IMR-90 (cell line): ENCODE measurements around the gene KLC1. TPM values are rescaled to one million over a fixed set of nuclear protein-coding genes. Genes with fewer than 3 reads are reported as not detected.

ENCODE experiments used
- ATAC-seq: fragments of 200-7000 bp; cut with Tn5 transposase; 2 replicates; pipeline ENCODE4 v1.9.1; 2020; ENCODE audit warnings: low read depth, mild to moderate bottlenecking, moderate library complexity
- BruUV-seq: library from RNA; stranded (reverse); fragments of 400-500 nt; replicated peaks from 2 replicates; lab custom pipeline; 2021; lab: Mats Ljungman, UMichigan
- CTCF ChIA-PET: fragments of 300-600 bp; formaldehyde crosslinking; extraction: SDS; loops from one replicate; lab custom pipeline; 2021; ENCODE audit warnings: antibody characterized with exemption; lab: Yijun Ruan, JAX
- POLR2A ChIA-PET: fragments of 300-600 bp; sonication (Branson Sonifier 250); formaldehyde crosslinking; loops from one replicate; lab custom pipeline; 2022; ENCODE audit warnings: antibody characterized with exemption; ENCODE audit not compliant: unreplicated experiment; lab: Charles Lee
- DNase-seq: peaks from one replicate; pipeline ENCODE4 v3.0.0; 2013
- H2AFZ ChIP-seq: replicated peaks from 2 replicates; pipeline ENCODE3; 2013; ENCODE audit warnings: low read length, mild to moderate bottlenecking; ENCODE audit not compliant: poor library complexity
- H2AK5ac ChIP-seq: 2 replicates; pipeline ENCODE4 v1.6.1; 2013; ENCODE audit warnings: low read depth, low read length, inconsistent platforms
- H2AK9ac ChIP-seq: replicated peaks from 2 replicates; pipeline ENCODE3; 2013; ENCODE audit warnings: mild to moderate bottlenecking, low read depth, low read length, moderate library complexity; ENCODE audit not compliant: poor library complexity
- H2BK120ac ChIP-seq: 2 replicates; pipeline ENCODE4 v1.6.1; 2013; ENCODE audit warnings: low read depth, low read length, inconsistent platforms
- H2BK15ac ChIP-seq: 3 replicates; pipeline ENCODE4 v1.6.1; 2013; ENCODE audit warnings: low read depth, low read length, inconsistent platforms
- H2BK20ac ChIP-seq: 2 replicates; pipeline ENCODE4 v1.6.1; 2013; ENCODE audit warnings: low read depth, mild to moderate bottlenecking, inconsistent platforms, low read length, moderate library complexity
- H2BK5ac ChIP-seq: 2 replicates; pipeline ENCODE4 v1.6.1; 2013; ENCODE audit warnings: mild to moderate bottlenecking, low read depth, low read length, inconsistent platforms; ENCODE audit not compliant: poor library complexity, severe bottlenecking
- H3K14ac ChIP-seq: replicated peaks from 2 replicates; pipeline ENCODE4 v1.6.1; 2013; ENCODE audit warnings: low read depth, low read length, inconsistent platforms
- H3K18ac ChIP-seq: 2 replicates; pipeline ENCODE4 v1.6.1; 2013; ENCODE audit warnings: low read depth, low read length, control low read depth
- H3K23ac ChIP-seq: 2 replicates; pipeline ENCODE4 v1.6.1; 2013; ENCODE audit warnings: low read depth, low read length, inconsistent platforms
- H3K27ac ChIP-seq: 2 replicates; pipeline ENCODE4 v1.5.1; 2013; ENCODE audit warnings: mild to moderate bottlenecking, control low read depth, low read length; ENCODE audit not compliant: insufficient read depth
- H3K27me3 ChIP-seq: 2 replicates; pipeline ENCODE4 v1.6.1; 2013; ENCODE audit warnings: low read length; ENCODE audit not compliant: control insufficient read depth, insufficient read depth
- H3K36me3 ChIP-seq: 2 replicates; pipeline ENCODE4 v1.6.1; 2013; ENCODE audit warnings: low read length, mixed read lengths; ENCODE audit not compliant: control insufficient read depth, insufficient read depth
- H3K4ac ChIP-seq: 2 replicates; pipeline ENCODE4 v1.6.1; 2013; ENCODE audit warnings: low read depth, low read length, inconsistent platforms
- H3K4me1 ChIP-seq: 2 replicates; pipeline ENCODE4 v1.6.1; 2013; ENCODE audit warnings: low read length, mixed read lengths; ENCODE audit not compliant: control insufficient read depth, insufficient read depth
- H3K4me2 ChIP-seq: 2 replicates; pipeline ENCODE4 v1.6.1; 2013; ENCODE audit warnings: low read depth, mild to moderate bottlenecking, control low read depth, low read length, moderate library complexity
- H3K4me3 ChIP-seq: 2 replicates; pipeline ENCODE4 v1.5.1; 2013; ENCODE audit warnings: low read depth, mild to moderate bottlenecking, control low read depth, low read length, moderate library complexity; ENCODE audit not compliant: insufficient read depth
- H3K56ac ChIP-seq: 2 replicates; pipeline ENCODE4 v1.6.1; 2013; ENCODE audit warnings: low read length, inconsistent platforms; ENCODE audit not compliant: insufficient read depth; ENCODE audit errors: extremely low read depth
- H3K79me1 ChIP-seq, 2 experiments: 2 replicates each; pipeline ENCODE4 v1.6.1; 2013; ENCODE audit warnings: low read length in 2 of 2, inconsistent platforms in 1 of 2, low read depth in 1 of 2
- H3K9ac ChIP-seq: 2 replicates; pipeline ENCODE4 v1.6.1; 2013; ENCODE audit warnings: low read depth, low read length, control low read depth
- H3K9me1 ChIP-seq: 2 replicates; pipeline ENCODE4 v1.6.1; 2013; ENCODE audit warnings: low read length, inconsistent platforms; ENCODE audit not compliant: insufficient read depth
- H3K9me3 ChIP-seq: 2 replicates; pipeline ENCODE4 v1.6.1; 2013; ENCODE audit warnings: low read length; ENCODE audit not compliant: control insufficient read depth, insufficient read depth
- H4K20me1 ChIP-seq: 2 replicates; pipeline ENCODE4 v1.6.1; 2013; ENCODE audit warnings: low read length, inconsistent platforms; ENCODE audit not compliant: insufficient read depth
- H4K5ac ChIP-seq: 2 replicates; pipeline ENCODE4 v1.6.1; 2013; ENCODE audit warnings: mild to moderate bottlenecking, low read depth, low read length, control low read depth
- H4K8ac ChIP-seq, 2 experiments: 2 replicates each; pipeline ENCODE4 v1.6.1; 2013; ENCODE audit warnings: low read depth in 2 of 2, low read length in 2 of 2, control low read depth in 1 of 2, inconsistent platforms in 1 of 2
- H4K91ac ChIP-seq: 2 replicates; pipeline ENCODE4 v1.6.1; 2013; ENCODE audit warnings: low read depth, low read length, inconsistent platforms; ENCODE audit not compliant: insufficient read depth
- CEBPB ChIP-seq: IDR thresholded peaks from 2 replicates; pipeline ENCODE4 v1.6.1; 2012; ENCODE audit warnings: low read depth, low read length, improper control_type of control experiment
- MAFK ChIP-seq: IDR thresholded peaks from 2 replicates; pipeline ENCODE4 v1.6.1; 2012; ENCODE audit warnings: low read depth, low read length, improper control_type of control experiment
- MAZ ChIP-seq: IDR thresholded peaks from 2 replicates; pipeline ENCODE4 v1.6.1; 2012; ENCODE audit warnings: low read depth, mild to moderate bottlenecking, low read length, improper control_type of control experiment, moderate library complexity, borderline replicate concordance
- MXI1 ChIP-seq: IDR thresholded peaks from 2 replicates; pipeline ENCODE4 v1.6.1; 2012; ENCODE audit warnings: low read depth, mild to moderate bottlenecking, low read length, moderate library complexity, borderline replicate concordance
- WGBS, 2 experiments: methylation state at CpG; one replicate each; pipeline versions ENCODE4 v1.1.5 to v1.1.7; 2013; ENCODE audit warnings: missing lambda C conversion rate in 2 of 2; ENCODE audit not compliant: insufficient read length in 1 of 2; ENCODE audit errors: extremely low coverage in 2 of 2; 5-methylcytosine and 5-hydroxymethylcytosine counted together
- dilution Hi-C: fragments of 300-500 bp; cut with HindIII; formaldehyde crosslinking; loops from one replicate; pipeline ENCODE4 v1.14.3; 2018; ENCODE audit warnings: low sequenced_read_pairs; ENCODE audit not compliant: unreplicated experiment
- in situ Hi-C: fragments of 300-500 bp; cut with MboI; formaldehyde crosslinking; loops from 3 replicates; pipeline ENCODE4 v1.14.3; 2019; ENCODE audit warnings: low sequenced_read_pairs, inconsistent platforms, mixed read lengths
- intact Hi-C: fragments of 100-400 bp; cut with micrococcal nuclease; formaldehyde crosslinking; loops from 2 replicates; pipeline ENCODE4 v1.10.0; 2022
- polyA plus RNA-seq, 3 experiments: library from polyadenylated mRNA; depleted of rRNA; stranded (reverse); fragments of >200 nt; gene quantifications; 2 replicates each; pipeline ENCODE4 v1.2.3, GENCODE V29; 2012; ENCODE audit warnings: low replicate concordance in 1 of 3
- total RNA-seq: library from RNA; depleted of rRNA; stranded (reverse); fragments of >200 nt; gene quantifications from 2 replicates; pipeline ENCODE4 v1.2.3, GENCODE V29; 2012

Gene KLC1
- total and polyA plus RNA-seq, 2 of the 4 experiments (the other 2 are of a cell fraction), result 101 to 157 TPM

GRCh38 chr14:103675957-103676356 lies 46.9 kb downstream of the KLC1 start:
- H3K56ac ChIP-seq, result no peak overlapping the region
- H3K23ac ChIP-seq, result no peak overlapping the region
- no peak overlapping the region for H4K5ac ChIP-seq
- in situ Hi-C loops, result no loop called here
- no peak overlapping the region for H3K18ac ChIP-seq
- intact Hi-C loops, result no loop called here
- no peak overlapping the region for H2BK15ac ChIP-seq
- no peak overlapping the region for H3K4ac ChIP-seq
- H3K9ac ChIP-seq, result no peak overlapping the region
- H4K20me1 ChIP-seq, result peaks cover 8% of the 10 kb centered on the region; the same call in 1 of the 2 replicates
- H3K4me1 ChIP-seq, result peaks cover 2% of the 10 kb centered on the region; the same call in 1 of the 2 replicates
- no peak overlapping the region for H3K4me2 ChIP-seq
- no peak overlapping the region for H2BK120ac ChIP-seq
- no peak for ATAC-seq
- H4K8ac ChIP-seq, result no peak overlapping the region
- dilution Hi-C loops, result no loop called here
- H3K9me3 ChIP-seq, result no peaks in the 10 kb centered on the region
- peaks cover 3% of the 10 kb centered on the region; the same call in 1 of the 2 replicates for H3K9me1 ChIP-seq
- H2BK5ac ChIP-seq, result no peak overlapping the region
- WGBS, 2 experiments, result 100% methylated on average over 1 of the region's 8 CpGs; no CpG with 5 or more reads in 1 of the 2 experiments
- H3K14ac ChIP-seq, result no peak overlapping the region
- H3K27ac ChIP-seq, result no peak overlapping the region
- H2BK20ac ChIP-seq, result no peak overlapping the region
- H2AK9ac ChIP-seq, result no peak overlapping the region
- ChIA-PET POLR2A (no interaction called here), CTCF (no interaction called here)
- peaks cover 19 to 43% of the 10 kb centered on the region in 2 experiments for H3K79me1 ChIP-seq
- no peak overlapping the region for H2AFZ ChIP-seq
- no peaks in the 10 kb centered on the region for H3K27me3 ChIP-seq
- BruUV-seq, result no TSS peak
- TF ChIP-seq MXI1 (no peak), MAFK (no peak), CEBPB (no peak), MAZ (no peak)
- no peak overlapping the region for H2AK5ac ChIP-seq
- peaks cover 74% of the 10 kb centered on the region for H3K36me3 ChIP-seq
- no peak for DNase-seq
- H4K91ac ChIP-seq, result no peak overlapping the region
- H3K4me3 ChIP-seq, result no peak overlapping the region
